Neural cell (in vitro differentiated cells): ENCODE data around the gene AK8. TPM values are rescaled to one million over a fixed set of nuclear protein-coding genes. Genes with fewer than 3 reads are reported as not detected.

Experiments
- H2AFZ ChIP-seq: fragments of 200-600, 300-800 bp; sonication (generic), shearing (Covaris generic); 2 replicates; pipeline ENCODE4 v1.6.0; 2014; ENCODE audit warnings: low read depth, mild to moderate bottlenecking, antibody characterized with exemption, low read length, moderate library complexity
- H3F3A ChIP-seq: fragments of 200-600 bp; shearing (Covaris generic); 2 replicates; pipeline ENCODE4 v1.6.1; 2016; ENCODE audit warnings: mild to moderate bottlenecking, moderate library complexity, mixed read lengths, antibody characterized with exemption, low read length; ENCODE audit not compliant: insufficient read depth, poor library complexity, severe bottlenecking
- H3K27ac ChIP-seq: fragments of 200-600, 300-800 bp; sonication (generic), shearing (Covaris generic); 2 replicates; pipeline ENCODE4 v1.5.1; 2014; ENCODE audit warnings: mild to moderate bottlenecking, low read length, moderate library complexity
- H3K27me3 ChIP-seq: fragments of 300-800, 200-600 bp; sonication (generic), shearing (Covaris generic); 2 replicates; pipeline ENCODE4 v1.6.0; 2014; ENCODE audit warnings: mild to moderate bottlenecking, low read depth, low read length, moderate library complexity; ENCODE audit not compliant: insufficient read depth
- H3K36me3 ChIP-seq: fragments of 300-800, 200-600 bp; sonication (generic), shearing (Covaris generic); 2 replicates; pipeline ENCODE4 v1.5.1; 2014; ENCODE audit warnings: mild to moderate bottlenecking, antibody characterized with exemption, low read length, moderate library complexity; ENCODE audit not compliant: insufficient read depth
- H3K4me2 ChIP-seq: fragments of 300-800, 200-600 bp; sonication (generic), shearing (Covaris generic); 2 replicates; pipeline ENCODE4 v1.6.0; 2014; ENCODE audit warnings: mild to moderate bottlenecking, low read length
- H3K4me3 ChIP-seq: fragments of 300-800, 200-600 bp; sonication (generic), shearing (Covaris generic); 2 replicates; pipeline ENCODE4 v1.5.1; 2014; ENCODE audit warnings: mild to moderate bottlenecking, low read length, moderate library complexity
- H3K79me2 ChIP-seq: fragments of 200-600 bp; shearing (Covaris generic); replicated peaks from 2 replicates; pipeline ENCODE4 v1.6.0; 2014; ENCODE audit warnings: mild to moderate bottlenecking, low read length, moderate library complexity; ENCODE audit not compliant: insufficient read depth
- H3K9ac ChIP-seq: fragments of 300-800, 200-600 bp; sonication (generic), shearing (Covaris generic); 2 replicates; pipeline ENCODE4 v1.6.1; 2016; ENCODE audit warnings: mild to moderate bottlenecking, low read length, mixed read lengths
- H3K9me2 ChIP-seq: fragments of 200-600 bp; shearing (Covaris generic); 2 replicates; pipeline ENCODE4 v1.6.1; 2016; ENCODE audit warnings: mild to moderate bottlenecking, low read length, mixed read lengths; ENCODE audit not compliant: insufficient read depth
- H3K9me3 ChIP-seq: fragments of 200-600, 300-800 bp; sonication (generic), shearing (Covaris generic); 2 replicates; pipeline ENCODE4 v1.6.1; 2016; ENCODE audit warnings: mild to moderate bottlenecking, mixed run types, low read length, moderate library complexity, mixed read lengths
- H4K20me1 ChIP-seq: fragments of 200-600 bp; shearing (Covaris generic); 2 replicates; pipeline ENCODE4 v1.6.1; 2016; ENCODE audit warnings: mild to moderate bottlenecking, mixed run types; ENCODE audit not compliant: insufficient read depth
- EP300 ChIP-seq: fragments of 450-650 bp; conservative IDR thresholded peaks from 2 replicates; pipeline ENCODE4 v1.6.1; 2014; ENCODE audit warnings: antibody characterized with exemption, mild to moderate bottlenecking, moderate library complexity; ENCODE audit not compliant: poor library complexity, severe bottlenecking
- EZH2 ChIP-seq: fragments of 200-600, 300-800 bp; shearing (Covaris generic), sonication (generic); IDR thresholded peaks from 2 replicates; pipeline ENCODE4 v1.6.1; 2014; ENCODE audit warnings: antibody characterized with exemption, low read length, borderline replicate concordance, mild to moderate bottlenecking; ENCODE audit not compliant: insufficient read depth, poor library complexity, severe bottlenecking
- MXI1 ChIP-seq: fragments of 450-650 bp; conservative IDR thresholded peaks from 2 replicates; pipeline ENCODE4 v1.6.1; 2014; ENCODE audit warnings: antibody characterized with exemption, mild to moderate bottlenecking; ENCODE audit not compliant: poor library complexity, severe bottlenecking
- POLR2AphosphoS5 ChIP-seq: IDR thresholded peaks from 2 replicates; pipeline ENCODE4 v1.6.1; 2012
- RAD21 ChIP-seq: fragments of 450-650 bp; conservative IDR thresholded peaks from 2 replicates; pipeline ENCODE4 v1.6.1; 2014; ENCODE audit warnings: antibody characterized with exemption, mild to moderate bottlenecking, moderate library complexity
- SMC3 ChIP-seq: fragments of 450-650 bp; conservative IDR thresholded peaks from 2 replicates; pipeline ENCODE4 v1.6.1; 2014; ENCODE audit warnings: antibody characterized with exemption, mild to moderate bottlenecking, moderate library complexity; ENCODE audit not compliant: poor library complexity
- TAF1 ChIP-seq: IDR thresholded peaks from 2 replicates; pipeline ENCODE4 v1.6.1; 2012; ENCODE audit warnings: low read depth
- polyA plus RNA-seq: library from polyadenylated mRNA; depleted of rRNA; stranded (reverse); fragments of >200 nt; gene quantifications from 2 replicates; pipeline ENCODE4 v1.2.3, GENCODE V29; 2014
- TF ChIP-seq, protein P1 (sequence below): IDR thresholded peaks from 2 replicates; pipeline ENCODE4 v1.6.1; 2012; ENCODE audit warnings: borderline replicate concordance
- TF ChIP-seq, protein P2 (sequence below): fragments of 450-650 bp; IDR thresholded peaks from 2 replicates; pipeline ENCODE4 v1.5.1; 2014; ENCODE audit warnings: antibody characterized with exemption, mild to moderate bottlenecking, moderate library complexity; ENCODE audit not compliant: poor library complexity, severe bottlenecking

The AK8 gene
- polyA plus RNA-seq, 1 donor from 2014 or later: 0.71 TPM

DNA sequence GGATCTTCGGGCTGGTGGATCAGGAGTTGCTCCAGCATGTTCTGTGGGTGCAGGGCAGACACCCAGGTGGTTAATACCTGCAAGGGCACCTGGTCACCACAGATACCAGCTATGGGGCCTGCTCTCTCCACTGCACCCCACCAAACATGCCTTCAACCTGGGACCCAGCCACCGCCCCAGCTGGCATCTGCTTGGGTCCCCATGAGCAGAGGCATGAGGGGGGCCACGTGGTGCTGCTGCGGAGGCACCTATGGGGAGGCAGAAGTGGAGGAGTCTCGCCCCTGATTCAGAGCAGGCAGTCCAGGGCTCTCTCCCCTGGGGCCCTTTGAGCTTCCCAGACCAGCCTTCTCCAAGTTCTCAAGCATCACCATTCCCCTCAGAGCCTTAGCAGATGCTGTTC, 2.9 kb downstream of the AK8 start:
- Histone ChIP-seq H3F3A (no peaks in the 10 kb centered on the region), H3K9me2 (no peaks in the 10 kb centered on the region), H3K27ac (no peak overlapping the region), H3K9ac (no peak overlapping the region), H3K36me3 (no peaks in the 10 kb centered on the region), H4K20me1 (no peaks in the 10 kb centered on the region), H3K9me3 (no peaks in the 10 kb centered on the region), H2AFZ (no peak overlapping the region), H3K79me2 (no peaks in the 10 kb centered on the region), H3K4me3 (no peak overlapping the region), H3K27me3 (no peaks in the 10 kb centered on the region), H3K4me2 (no peak overlapping the region)
- TF ChIP-seq EP300 (no peak), EZH2 (no peak), MXI1 (no peak), RAD21 (no peak), POLR2AphosphoS5 (no peak), TAF1 (no peak), SMC3 (no peak)
- TF ChIP-seq, protein P1, sequence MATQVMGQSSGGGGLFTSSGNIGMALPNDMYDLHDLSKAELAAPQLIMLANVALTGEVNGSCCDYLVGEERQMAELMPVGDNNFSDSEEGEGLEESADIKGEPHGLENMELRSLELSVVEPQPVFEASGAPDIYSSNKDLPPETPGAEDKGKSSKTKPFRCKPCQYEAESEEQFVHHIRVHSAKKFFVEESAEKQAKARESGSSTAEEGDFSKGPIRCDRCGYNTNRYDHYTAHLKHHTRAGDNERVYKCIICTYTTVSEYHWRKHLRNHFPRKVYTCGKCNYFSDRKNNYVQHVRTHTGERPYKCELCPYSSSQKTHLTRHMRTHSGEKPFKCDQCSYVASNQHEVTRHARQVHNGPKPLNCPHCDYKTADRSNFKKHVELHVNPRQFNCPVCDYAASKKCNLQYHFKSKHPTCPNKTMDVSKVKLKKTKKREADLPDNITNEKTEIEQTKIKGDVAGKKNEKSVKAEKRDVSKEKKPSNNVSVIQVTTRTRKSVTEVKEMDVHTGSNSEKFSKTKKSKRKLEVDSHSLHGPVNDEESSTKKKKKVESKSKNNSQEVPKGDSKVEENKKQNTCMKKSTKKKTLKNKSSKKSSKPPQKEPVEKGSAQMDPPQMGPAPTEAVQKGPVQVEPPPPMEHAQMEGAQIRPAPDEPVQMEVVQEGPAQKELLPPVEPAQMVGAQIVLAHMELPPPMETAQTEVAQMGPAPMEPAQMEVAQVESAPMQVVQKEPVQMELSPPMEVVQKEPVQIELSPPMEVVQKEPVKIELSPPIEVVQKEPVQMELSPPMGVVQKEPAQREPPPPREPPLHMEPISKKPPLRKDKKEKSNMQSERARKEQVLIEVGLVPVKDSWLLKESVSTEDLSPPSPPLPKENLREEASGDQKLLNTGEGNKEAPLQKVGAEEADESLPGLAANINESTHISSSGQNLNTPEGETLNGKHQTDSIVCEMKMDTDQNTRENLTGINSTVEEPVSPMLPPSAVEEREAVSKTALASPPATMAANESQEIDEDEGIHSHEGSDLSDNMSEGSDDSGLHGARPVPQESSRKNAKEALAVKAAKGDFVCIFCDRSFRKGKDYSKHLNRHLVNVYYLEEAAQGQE: no peak
- TF ChIP-seq, protein P2, sequence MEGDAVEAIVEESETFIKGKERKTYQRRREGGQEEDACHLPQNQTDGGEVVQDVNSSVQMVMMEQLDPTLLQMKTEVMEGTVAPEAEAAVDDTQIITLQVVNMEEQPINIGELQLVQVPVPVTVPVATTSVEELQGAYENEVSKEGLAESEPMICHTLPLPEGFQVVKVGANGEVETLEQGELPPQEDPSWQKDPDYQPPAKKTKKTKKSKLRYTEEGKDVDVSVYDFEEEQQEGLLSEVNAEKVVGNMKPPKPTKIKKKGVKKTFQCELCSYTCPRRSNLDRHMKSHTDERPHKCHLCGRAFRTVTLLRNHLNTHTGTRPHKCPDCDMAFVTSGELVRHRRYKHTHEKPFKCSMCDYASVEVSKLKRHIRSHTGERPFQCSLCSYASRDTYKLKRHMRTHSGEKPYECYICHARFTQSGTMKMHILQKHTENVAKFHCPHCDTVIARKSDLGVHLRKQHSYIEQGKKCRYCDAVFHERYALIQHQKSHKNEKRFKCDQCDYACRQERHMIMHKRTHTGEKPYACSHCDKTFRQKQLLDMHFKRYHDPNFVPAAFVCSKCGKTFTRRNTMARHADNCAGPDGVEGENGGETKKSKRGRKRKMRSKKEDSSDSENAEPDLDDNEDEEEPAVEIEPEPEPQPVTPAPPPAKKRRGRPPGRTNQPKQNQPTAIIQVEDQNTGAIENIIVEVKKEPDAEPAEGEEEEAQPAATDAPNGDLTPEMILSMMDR: no peak

DNA sequence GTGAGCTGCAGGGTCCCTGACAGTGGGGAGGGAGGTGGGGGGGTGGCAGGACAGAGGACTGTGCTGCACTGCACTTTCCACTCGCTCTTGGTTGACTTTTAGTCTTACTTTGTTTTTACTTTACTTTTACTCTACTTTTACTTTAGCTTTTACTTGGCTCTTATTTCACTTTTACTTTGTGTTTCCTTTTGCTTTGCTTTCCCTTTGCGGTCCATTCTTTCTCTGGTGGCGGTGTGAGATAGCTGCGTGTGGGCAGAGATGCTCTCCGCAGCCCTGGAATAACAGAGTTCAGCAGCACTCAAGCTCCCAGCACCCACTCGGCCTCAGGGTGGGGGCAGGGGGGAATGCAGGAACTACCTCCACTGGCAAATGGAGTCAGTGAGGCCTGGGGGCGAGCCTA, 4.7 kb downstream of the AK8 start:
- Histone ChIP-seq H3K36me3 (no peaks in the 10 kb centered on the region), H3K27me3 (no peaks in the 10 kb centered on the region), H3K9me2 (no peaks in the 10 kb centered on the region), H4K20me1 (no peaks in the 10 kb centered on the region), H2AFZ (no peak overlapping the region), H3K27ac (no peak overlapping the region), H3K9ac (no peak overlapping the region), H3K4me3 (no peak overlapping the region), H3K4me2 (no peak overlapping the region), H3K9me3 (no peaks in the 10 kb centered on the region), H3F3A (no peaks in the 10 kb centered on the region), H3K79me2 (no peaks in the 10 kb centered on the region)
- TF ChIP-seq POLR2AphosphoS5: no peak
- TF ChIP-seq EP300: no peak
- TF ChIP-seq MXI1: no peak
- TF ChIP-seq, protein P1: no peak
